GM13976 (cell line): Measurements from ENCODE around the gene BRI3BP.
"Not testable (repeated sequence)": the region's sequence is repeated elsewhere in the genome, so short reads cannot be mapped to it uniquely, and the experiment has no call there.

Experiments
- DNase-seq: peaks from one replicate; pipeline ENCODE4 v3.0.0; 2012; ENCODE audit warnings: low spot score
- CTCF ChIP-seq: IDR thresholded peaks from 2 replicates; pipeline ENCODE4 v1.5.1; 2012; ENCODE audit warnings: borderline replicate concordance, mild to moderate bottlenecking; ENCODE audit not compliant: insufficient read depth; ENCODE audit errors: extremely low read depth, missing control alignments, control extremely low read depth
- in situ Hi-C: fragments of 300-500 bp; cut with MboI; formaldehyde crosslinking; loops from one replicate; pipeline ENCODE4 v1.12.0; 2022; ENCODE audit warnings: low sequenced_read_pairs, mixed read lengths, inconsistent platforms; ENCODE audit not compliant: unreplicated experiment

The BRI3BP gene

DNA sequence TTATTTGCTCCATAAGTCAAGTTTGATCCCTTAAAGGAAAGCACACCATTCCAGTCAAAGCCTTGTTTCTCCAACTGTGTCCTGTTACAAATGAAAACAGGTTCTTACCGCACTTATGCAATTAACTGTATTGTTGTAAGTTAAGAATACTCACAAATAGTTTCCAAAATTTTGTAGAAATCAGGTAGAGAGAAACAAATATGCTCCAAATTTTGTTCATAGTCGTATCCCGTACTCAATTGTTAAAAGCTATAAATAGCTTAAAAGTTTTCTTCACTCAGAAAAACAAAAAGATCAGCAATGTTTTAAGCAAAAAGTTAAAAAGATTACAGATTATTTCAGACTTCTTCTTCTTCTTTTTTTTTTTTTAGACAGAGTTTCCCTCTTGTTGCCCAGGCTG is 67.8 kb downstream of the BRI3BP start:
- TF ChIP-seq CTCF, result no peak
- no peak for DNase-seq
- in situ Hi-C loops, result no loop called here

GRCh38 chr12:125063522-125063921 is 70.1 kb downstream of the BRI3BP start:
- in situ Hi-C loops, DNase-seq: not testable (repeated sequence)

DNA sequence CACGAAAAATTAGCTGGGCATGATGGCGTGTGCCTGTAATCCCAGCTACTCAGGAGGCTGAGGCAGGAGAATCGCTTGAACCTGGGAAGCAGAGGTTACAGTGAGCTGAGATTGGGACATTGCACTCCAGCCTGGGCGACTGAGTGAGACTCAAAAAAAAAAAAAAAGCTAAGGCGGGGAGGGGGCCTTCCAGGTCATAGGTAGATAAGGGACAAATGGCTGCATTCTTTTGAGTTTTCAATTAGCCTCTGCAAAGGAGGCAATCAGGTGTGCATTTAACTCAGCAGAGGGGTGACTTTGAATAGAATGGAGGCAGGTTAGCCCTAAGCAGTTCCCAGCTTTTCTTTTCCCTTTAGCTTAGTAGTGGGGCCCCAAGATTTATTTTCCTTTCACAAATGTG is 71.0 kb downstream of the BRI3BP start:
- no peak for DNase-seq
- in situ Hi-C loops, result no loop called here
- TF ChIP-seq CTCF, result no peak

GRCh38 chr12:125065021-125065918 is 71.8 kb downstream of the BRI3BP start, which contains the start of gene AACS:
Gene AACS, plus strand, starts transcription at chr12:125065435. Its CDS starts 150 bp downstream, at chr12:125065585.
- DNase-seq, result peak; percentile 98
- in situ Hi-C loops, result no loop called here
- no peak for TF ChIP-seq CTCF

- in situ Hi-C loops, result no loop called here
- TF ChIP-seq CTCF, result no peak
- peak; percentile 37 for DNase-seq
Measured at GRCh38 chr12:125065919-125066570, 72.6 kb downstream of the BRI3BP start.

- in situ Hi-C loops, result no loop called here
- no peak for DNase-seq
Measured at GRCh38 chr12:125068391-125068790, 74.9 kb downstream of the BRI3BP start.

More at GRCh38 chr12:125068391-125068790, 74.9 kb downstream of the BRI3BP start:
- TF ChIP-seq CTCF, result no peak
